ENCODE results near the gene AP1G2.
A peak's percentile ranks its signal among the peaks of the same experiment; 100 is the strongest.
"Not testable (repeated sequence)": the region's sequence is repeated elsewhere in the genome, so short reads cannot be mapped to it uniquely, and the experiment has no call there.

AP1G2 gene

GRCh38 chr14:23567186-23568020 is at the start of gene AP1G2:
TSS of gene AP1G2 (minus strand) at chr14:23567791. CDS start at chr14:23567314, 477 bp downstream.
- DNase-seq: peak; percentile 30 to 76

GRCh38 chr14:23615856-23616255 is 48.3 kb upstream of the AP1G2 start:
- DNase-seq: no peak

- no peak for DNase-seq
Measured at GRCh38 chr14:23614395-23614828, 46.8 kb upstream of the AP1G2 start.

GRCh38 chr14:23613242-23614070 is 45.9 kb upstream of the AP1G2 start:
- no peak for DNase-seq

GRCh38 chr14:23612802-23613201 is 45.2 kb upstream of the AP1G2 start:
- no peak for DNase-seq

GRCh38 chr14:23612354-23612732 is 44.8 kb upstream of the AP1G2 start:
- DNase-seq: no peak

GRCh38 chr14:23610815-23611289 is 43.3 kb upstream of the AP1G2 start:
- no peak for DNase-seq

- DNase-seq: no peak
Measured at GRCh38 chr14:23610090-23610814, 42.7 kb upstream of the AP1G2 start.

- DNase-seq: not testable (repeated sequence)
Measured at GRCh38 chr14:23609411-23610089, 42.0 kb upstream of the AP1G2 start.

GRCh38 chr14:23609001-23609400 is 41.4 kb upstream of the AP1G2 start:
- DNase-seq: no peak

- DNase-seq: no peak
Measured at GRCh38 chr14:23608454-23608853, 40.9 kb upstream of the AP1G2 start.

GRCh38 chr14:23605931-23606585 is 38.5 kb upstream of the AP1G2 start:
- DNase-seq: no peak

GRCh38 chr14:23604675-23605170 is 37.1 kb upstream of the AP1G2 start:
- DNase-seq: no peak

- no peak for DNase-seq
Measured at GRCh38 chr14:23604148-23604547, 36.6 kb upstream of the AP1G2 start.

GRCh38 chr14:23603103-23603502 is 35.5 kb upstream of the AP1G2 start:
- no peak for DNase-seq

- DNase-seq: no peak
Measured at GRCh38 chr14:23602181-23603095, 34.8 kb upstream of the AP1G2 start.

GRCh38 chr14:23601845-23602180 is 34.2 kb upstream of the AP1G2 start:
- no peak for DNase-seq

- DNase-seq: no peak
Measured at GRCh38 chr14:23601424-23601823, 33.8 kb upstream of the AP1G2 start.

- DNase-seq: no peak
Measured at GRCh38 chr14:23600806-23601205, 33.2 kb upstream of the AP1G2 start.

GRCh38 chr14:23600322-23600707 is 32.7 kb upstream of the AP1G2 start:
- no peak for DNase-seq

- not testable (repeated sequence) for DNase-seq
Measured at GRCh38 chr14:23594191-23594590, 26.6 kb upstream of the AP1G2 start.
